Heart left ventricle (tissue), 13 donors: ENCODE data around the gene DLK2.

ENCODE experiments used
- CTCF ChIP-seq, 12 donors: fragments of 200-600 bp; sonication (generic) in 4 of 12; IDR thresholded peaks; one replicate each; pipeline versions ENCODE4 v1.5.0 to v1.8.0; 2018 to 2022; ENCODE audit warnings: antibody characterized with exemption in 12 of 12, mild to moderate bottlenecking in 5 of 12
- POLR2A ChIP-seq, 2 donors: fragments of 450-650 bp; IDR thresholded peaks; one replicate each; pipeline ENCODE4 v1.6.1; 2017; ENCODE audit warnings: antibody characterized with exemption in 2 of 2, mild to moderate bottlenecking in 2 of 2, moderate library complexity in 2 of 2
- donor health status: ischemic (EF 13 %, LVEDD 7.1; RV severe dilation, severe dysfunction).
- donor health status: DM: no; HTN: yes; CAD: no.
- donor health status: DM: no; HTN: no; CAD: no.
- donor health status: ischemic (EF 25% LVEDD 6.9; RV normal size, moderate dysfunction).
- donor health status: ischemic (EF 25% LVEDD 5.7; RV mildly dilated, moderate dysfunction).
- donor health status: ischemic (EF 35%, LVEDD 5.7; RV mildly dilated, moderate dysfunction).
- donor health status: nonischemic (EF 11% LVEDD 7.7; RV severe dilation, severe dysfunction).
- donor health status: DM: yes; HTN: yes; CAD: no.
- donor health status: PGD.
- donor health status: ischemic (EF 29% LVEDD 5.4; RV normal size, mild dysfunction).
- donor health status: nonischemic (EF 23%, LVEDD 6.1; RV moderate dilation, normal function).

- no peak for TF ChIP-seq POLR2A (IDR thresholded peaks at IDR 0.05)
- TF ChIP-seq CTCF (IDR thresholded peaks at IDR 0.05): no peak
Measured at GRCh38 chr6:43450699-43451131, 4.6 kb downstream of the DLK2 start.
